Ovary (tissue), 9 donors: ENCODE data around the gene ADGRL1. TPM values are rescaled to one million over a fixed set of nuclear protein-coding genes. Genes with fewer than 3 reads are reported as not detected.

Source experiments
- DNase-seq, 5 donors: peaks; one replicate each; pipeline ENCODE4 v3.0.0-alpha.2; 2019 to 2020
- H3K27ac ChIP-seq, 2 donors: fragments of 200-600 bp; one replicate each; pipeline versions ENCODE4 v1.5.1 to v1.8.0; 2019 to 2022
- H3K27me3 ChIP-seq: fragments of 200-600 bp; one replicate; pipeline ENCODE4 v1.8.0; 2022
- H3K36me3 ChIP-seq: fragments of 200-600 bp; sonication (generic); one replicate; pipeline ENCODE4 v1.5.1; 2019
- H3K4me1 ChIP-seq: one replicate; pipeline ENCODE4 v1.8.1; 2013; ENCODE audit warnings: mild to moderate bottlenecking, moderate library complexity; ENCODE audit not compliant: insufficient read depth
- H3K4me3 ChIP-seq: fragments of 200-600 bp; sonication (generic); one replicate; pipeline ENCODE4 v1.5.1; 2017
- H3K9me3 ChIP-seq, 2 donors: fragments of 200-600 bp in 1 of 2; sonication (generic) in 1 of 2; one replicate each; pipeline versions ENCODE4 v1.5.1 to v1.8.1; 2013 to 2019; ENCODE audit warnings: mild to moderate bottlenecking in 1 of 2, moderate library complexity in 1 of 2
- CTCF ChIP-seq, 3 donors: fragments of 450-650 bp in 2 of 3; fragments of 200-600 bp in 1 of 3; IDR thresholded peaks; one replicate each; pipeline versions ENCODE4 v1.5.1 to v1.8.0; 2016 to 2022; ENCODE audit warnings: antibody characterized with exemption in 3 of 3, mild to moderate bottlenecking in 1 of 3
- EP300 ChIP-seq: sonication (generic); formaldehyde crosslinking; IDR thresholded peaks from one replicate; pipeline ENCODE4 v1.6.1; 2017; ENCODE audit warnings: antibody characterized with exemption
- POLR2A ChIP-seq: fragments of 450-650 bp; IDR thresholded peaks from one replicate; pipeline ENCODE4 v1.6.1; 2017; ENCODE audit warnings: antibody characterized with exemption, mild to moderate bottlenecking, moderate library complexity
- WGBS, 3 donors: extraction: QIAGEN DNeasy Blood & Tissue Kit in 1 of 3; methylation state at CpG; one replicate each; pipeline versions ENCODE4 v1.1.5 to v1.1.7; 2013 to 2017; 5-methylcytosine and 5-hydroxymethylcytosine counted together
- intact Hi-C, 4 donors: fragments of 100-400 bp; cut with DNase I; formaldehyde crosslinking; loops; one replicate each; pipeline versions ENCODE4 v1.11.0 to v1.15.1; 2022 to 2023
- polyA plus RNA-seq, 2 donors: library from polyadenylated mRNA; stranded (reverse); fragments of 200-250 nt in 1 of 2; fragments of 350-450 nt in 1 of 2; fragmentation: Illumina TruSeq in 1 of 2; extraction: RNeasy Lipid Tissue Mini Kit (QIAGEN cat#74804) in 1 of 2; gene quantifications; one replicate each; pipeline ENCODE4 v1.2.3, GENCODE V29; 2013 to 2014
- total RNA-seq, 7 donors: library from RNA; depleted of rRNA in 2 of 7; stranded (reverse); fragments of >200 nt in 2 of 7; fragmentation: NEBNext Ultra II Directional in 3 of 7; extraction: Animal tissue kit (Norgen Biotek cat#: 25700) in 3 of 7; gene quantifications; one replicate each; pipeline versions ENCODE4 v1.1.0 to v1.2.4, GENCODE V29; 2016 to 2023
- donor health status: DM: no; HTN: no; CAD: no; lungs with moderate emphysema.
- donor health status: DM: no; HTN: no; CAD: no.
- donor health status: Bipolar disorder and iron deficiency.
- donor health status: DM: yes; HTN: yes; CAD: no.
- donor health status: DM: no; HTN: no; CAD: no.
- donor health status: DM: yes; HTN: yes; CAD: no.

Gene ADGRL1
- total and polyA plus RNA-seq, 9 donors = 2.1 to 36.8 (median 12.1) TPM

- Histone ChIP-seq H3K27ac (no peak overlapping the region), H3K36me3 (no peaks in the 10 kb centered on the region), H3K9me3 (no peaks in the 10 kb centered on the region), H3K4me3 (no peak overlapping the region), H3K27me3 (no peaks in the 10 kb centered on the region), H3K4me1 (no peaks in the 10 kb centered on the region)
- DNase-seq = no peak
- no peak for TF ChIP-seq POLR2A
- no peak for TF ChIP-seq EP300
- no peak for TF ChIP-seq CTCF (IDR thresholded peaks at IDR 0.05)
- intact Hi-C loops = loop anchor here (5.0 to 10.0 kb wide), 4 partner anchors 55 to 345 kb away; partner anchors contain the start of genes MISP3 (in 2 of the 4), C19orf67 (in 1 of the 4) and PTGER1 (in 1 of the 4)
- 89 to 94% (median 93%) methylated on average over 9 of the region's 9 CpGs for WGBS, 3 donors
Measured at GRCh38 chr19:14139944-14140343, 66.0 kb downstream of the ADGRL1 start.

GRCh38 chr19:14138576-14139265, 67.2 kb downstream of the ADGRL1 start:
- no peak overlapping the region for H3K27ac ChIP-seq
- TF ChIP-seq EP300 (no peak), CTCF (IDR thresholded peaks at IDR 0.05) (no peak), POLR2A (no peak)
- no peak overlapping the region for H3K4me3 ChIP-seq
- no peaks in the 10 kb centered on the region for H3K4me1 ChIP-seq
- 81 to 87% (median 82%) methylated on average over 9 of the region's 9 CpGs for WGBS, 3 donors
- DNase-seq = no peak
- no peaks in the 10 kb centered on the region for H3K9me3 ChIP-seq
- H3K27me3 ChIP-seq = no peaks in the 10 kb centered on the region
- H3K36me3 ChIP-seq = no peaks in the 10 kb centered on the region
- intact Hi-C loops = loop anchor here in 3 of 4 donors (5.0 to 10.0 kb wide), 2 partner anchors 54 to 66 kb away; partner anchors contain the start of genes MISP3 (in 2 of the 3) and C19orf67 (in 1 of the 3)

- H3K27me3 ChIP-seq = no peaks in the 10 kb centered on the region
- H3K4me1 ChIP-seq = no peaks in the 10 kb centered on the region
- H3K27ac ChIP-seq = peak within 1 kb of the TSS in 1 of 2 donors; percentile 92
- intact Hi-C loops = loop anchor here in 3 of 4 donors (5.0 to 10.0 kb wide), 2 partner anchors 52 to 64 kb away; partner anchors contain the start of genes MISP3 (in 2 of the 3) and C19orf67 (in 1 of the 3)
- H3K9me3 ChIP-seq = no peaks in the 10 kb centered on the region
- H3K36me3 ChIP-seq = no peaks in the 10 kb centered on the region
- peak; percentile 44 for TF ChIP-seq EP300
- TF ChIP-seq POLR2A = peak; percentile 56
- peak; percentile 72 to 98 (median 96) for TF ChIP-seq CTCF (IDR thresholded peaks at IDR 0.05)
- peak; percentile 98 to 99 (median 99) for DNase-seq
- 0 to 1% (median 0%) methylated on average over 61 to 78 of the region's 78 CpGs for WGBS, 3 donors
- H3K4me3 ChIP-seq = peak within 1 kb of the TSS; percentile 51
Measured at GRCh38 chr19:14136509-14137281, 69.3 kb downstream of the ADGRL1 start, which contains the start of gene ASF1B. ASF1B (minus strand) TSS chr19:14136589; CDS start chr19:14136456, 133 bp downstream.

GRCh38 chr19:14135985-14136508, 69.9 kb downstream of the ADGRL1 start:
- intact Hi-C loops = loop anchor here in 3 of 4 donors (5.0 to 10.0 kb wide), 2 partner anchors 51 to 64 kb away; partner anchors contain the start of genes MISP3 (in 2 of the 3) and C19orf67 (in 1 of the 3)
- TF ChIP-seq EP300 = no peak
- TF ChIP-seq CTCF (IDR thresholded peaks at IDR 0.05) = no peak
- TF ChIP-seq POLR2A = no peak
- no peaks in the 10 kb centered on the region for H3K27me3 ChIP-seq
- H3K27ac ChIP-seq = peak overlapping the region in 1 of 2 donors; percentile 38
- 0 to 2% (median 1%) methylated on average over 21 to 38 of the region's 38 CpGs for WGBS, 3 donors
- H3K9me3 ChIP-seq = no peaks in the 10 kb centered on the region
- peak in 2 of 5 donors; percentile 39 to 63 for DNase-seq
- H3K4me1 ChIP-seq = no peaks in the 10 kb centered on the region
- no peaks in the 10 kb centered on the region for H3K36me3 ChIP-seq
- H3K4me3 ChIP-seq = peak overlapping the region; percentile 44
